GM18505 (cell line): ENCODE measurements around the gene TYK2.

ENCODE experiments used
- ATAC-seq: cut with Tn5 transposase; IDR thresholded peaks from one replicate; pipeline ENCODE4 v1.9.1; 2021; ENCODE audit not compliant: unreplicated experiment
- POLR2A ChIP-seq: IDR thresholded peaks from 4 replicates; pipeline ENCODE4 v1.6.1; 2011; ENCODE audit warnings: borderline replicate concordance; ENCODE audit not compliant: insufficient read depth, insufficient read length; ENCODE audit errors: extremely low read depth

TYK2 gene

GRCh38 chr19:10328558-10329429 is 51.6 kb downstream of the TYK2 start:
- no peak for TF ChIP-seq POLR2A
- ATAC-seq = no peak

GRCh38 chr19:10327793-10328192 is 52.6 kb downstream of the TYK2 start:
- no peak for ATAC-seq
- no peak for TF ChIP-seq POLR2A

- TF ChIP-seq POLR2A = no peak
- ATAC-seq = no peak
Observed at GRCh38 chr19:10325732-10326131, 54.6 kb downstream of the TYK2 start.

DNA sequence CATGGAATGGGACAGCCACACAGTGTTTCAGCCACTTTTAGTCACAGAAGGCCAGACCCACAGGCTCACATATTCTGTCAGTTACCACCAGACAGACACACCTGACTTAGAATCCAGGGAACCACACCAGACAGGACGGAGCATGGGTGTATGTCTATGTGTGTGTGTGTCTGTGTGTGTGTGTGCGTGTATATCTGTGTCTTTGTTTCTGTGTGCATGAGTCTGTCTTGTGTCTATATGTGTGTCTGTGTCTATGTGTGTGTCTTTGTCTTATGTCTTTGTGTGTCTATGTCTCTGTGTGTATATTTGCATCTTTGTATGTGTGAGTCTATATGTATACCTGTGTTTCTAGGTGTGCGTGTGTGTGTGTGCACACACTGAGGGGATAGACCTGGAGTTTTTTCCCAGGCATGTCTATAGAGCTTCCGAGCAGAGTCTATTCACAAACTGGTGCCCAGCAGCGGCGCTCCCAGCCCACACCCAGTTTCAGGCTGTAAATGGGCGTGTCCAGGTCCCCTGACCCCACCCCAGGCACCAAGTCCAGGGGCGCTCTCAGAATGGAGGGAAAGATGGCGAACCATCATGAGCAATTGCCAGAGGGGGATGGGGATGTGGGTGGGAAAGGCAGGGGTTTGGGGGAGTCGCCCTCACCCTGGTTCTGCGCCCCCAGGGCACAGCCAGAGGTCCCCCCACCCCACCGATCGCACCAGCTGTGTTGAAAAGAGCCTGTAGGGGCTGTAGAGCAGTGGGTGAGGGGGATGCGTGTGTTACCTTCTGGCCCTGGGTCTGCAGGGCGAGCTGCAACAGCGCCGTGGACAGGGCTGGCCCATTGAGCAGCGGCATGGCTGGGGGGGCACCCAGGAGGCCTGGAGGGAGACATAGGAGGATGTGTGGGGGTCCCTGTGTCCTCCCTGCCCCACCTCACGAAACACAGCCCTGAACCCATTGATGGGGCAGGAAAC is 58.2 kb downstream of the TYK2 start:
- peak; percentile 21 for TF ChIP-seq POLR2A
- no peak for ATAC-seq

DNA sequence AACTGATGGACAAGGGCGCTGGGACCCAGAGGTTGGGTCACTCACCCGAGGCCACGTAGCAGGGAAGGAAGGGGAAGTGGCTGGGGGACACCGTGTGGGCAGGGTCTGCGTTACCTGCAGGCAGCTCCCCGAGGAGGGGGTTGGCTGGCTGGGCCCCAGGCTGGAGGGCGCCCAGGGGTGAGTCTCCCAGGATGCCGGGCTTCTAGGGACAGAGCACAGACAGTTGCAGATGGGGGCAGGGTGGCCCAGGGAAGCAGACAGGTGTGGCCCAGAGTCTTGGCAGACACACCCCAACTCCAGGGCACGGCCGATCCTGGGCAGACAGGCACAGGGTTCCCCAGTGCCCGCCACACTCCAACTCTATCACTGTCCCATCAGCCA is 59.0 kb downstream of the TYK2 start:
- ATAC-seq = no peak

DNA sequence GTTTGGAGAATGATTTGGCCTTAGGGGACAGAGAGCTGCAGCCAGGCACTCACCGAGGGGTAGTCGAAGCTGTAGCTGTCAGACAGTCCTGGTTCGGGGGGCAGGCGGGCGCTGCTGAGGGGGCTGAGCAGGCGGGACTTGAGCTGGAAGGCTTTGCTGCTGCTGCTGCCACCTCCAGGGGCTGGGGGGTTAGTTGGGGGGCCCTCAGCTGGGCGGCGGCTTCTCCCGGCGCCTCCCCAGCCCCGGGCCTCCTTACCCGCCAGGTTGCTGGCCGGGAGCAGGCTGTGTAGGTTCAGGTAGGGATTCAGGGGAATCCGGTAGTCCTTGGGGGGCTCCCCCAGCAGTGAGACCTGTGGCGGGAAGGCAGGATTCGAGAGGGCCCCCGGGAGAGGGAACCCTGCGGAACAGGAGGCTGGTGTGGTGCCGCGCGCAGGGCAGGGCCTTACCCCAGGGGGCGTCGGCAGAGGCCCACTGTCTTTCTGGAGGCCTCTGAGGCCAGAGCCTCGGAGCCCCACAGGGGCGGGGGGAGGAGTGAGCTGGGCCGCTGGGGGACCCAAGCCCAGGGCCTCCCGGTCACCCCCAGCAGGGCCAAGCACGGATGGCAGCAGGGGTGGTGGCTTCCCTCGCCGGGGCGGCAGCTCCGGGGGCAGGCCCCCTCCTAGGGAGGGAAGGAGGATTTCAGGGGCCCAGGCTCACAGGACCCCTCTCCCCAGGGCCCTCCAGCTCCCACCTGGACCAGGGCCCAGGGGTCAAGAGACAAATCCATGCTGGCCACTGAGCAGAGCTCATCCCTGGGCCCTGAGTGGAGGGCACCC is 59.6 kb downstream of the TYK2 start:
- ATAC-seq = no peak
- no peak for TF ChIP-seq POLR2A

More for the DNA sequence above, 59.0 kb downstream of the TYK2 start:
- TF ChIP-seq POLR2A = no peak

DNA sequence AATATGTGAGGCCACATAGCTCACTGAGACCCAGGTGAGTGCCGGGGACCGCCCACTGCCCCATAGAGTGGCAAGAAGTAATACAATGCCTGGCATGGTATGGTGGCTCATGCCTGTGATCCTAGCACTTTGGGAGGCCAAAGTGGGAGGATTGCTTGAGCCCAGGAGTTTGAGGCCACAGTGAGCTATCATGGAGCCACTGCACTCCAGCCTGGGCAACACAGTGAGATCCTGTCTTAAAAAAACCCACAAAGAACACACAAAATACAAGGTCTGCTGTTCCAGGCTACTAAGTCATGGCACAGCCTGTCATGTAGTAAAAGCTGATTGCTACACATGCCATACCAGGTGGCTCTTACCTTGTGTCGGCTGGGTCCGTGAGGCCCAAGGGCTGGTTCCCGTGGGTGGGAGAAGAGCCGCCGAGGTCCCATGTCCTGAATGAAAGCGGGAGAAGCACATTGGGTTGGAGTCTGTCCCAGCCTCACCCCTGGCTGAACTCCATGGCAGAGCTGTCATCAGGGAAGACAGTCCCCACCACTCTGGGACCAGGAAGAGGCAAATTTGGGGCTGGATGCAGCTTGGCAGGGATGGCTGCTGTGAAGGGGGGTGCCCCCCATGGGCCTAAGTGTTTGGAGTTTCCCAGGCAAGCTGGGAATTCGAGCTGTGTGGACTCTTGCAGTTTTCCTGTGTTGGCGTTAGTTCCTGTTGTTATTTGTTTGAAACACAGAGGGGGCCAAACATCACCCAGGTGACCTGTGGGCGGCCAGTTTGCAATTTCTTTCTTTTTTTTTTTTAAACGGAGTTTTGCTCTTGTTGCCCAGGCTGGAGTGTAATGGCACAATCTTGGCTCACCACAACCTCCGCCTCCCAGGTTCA is 61.3 kb downstream of the TYK2 start:
- ATAC-seq = no peak
- no peak for TF ChIP-seq POLR2A

- TF ChIP-seq POLR2A = no peak
- no peak for ATAC-seq
Observed at GRCh38 chr19:10317857-10318462, 62.4 kb downstream of the TYK2 start.

DNA sequence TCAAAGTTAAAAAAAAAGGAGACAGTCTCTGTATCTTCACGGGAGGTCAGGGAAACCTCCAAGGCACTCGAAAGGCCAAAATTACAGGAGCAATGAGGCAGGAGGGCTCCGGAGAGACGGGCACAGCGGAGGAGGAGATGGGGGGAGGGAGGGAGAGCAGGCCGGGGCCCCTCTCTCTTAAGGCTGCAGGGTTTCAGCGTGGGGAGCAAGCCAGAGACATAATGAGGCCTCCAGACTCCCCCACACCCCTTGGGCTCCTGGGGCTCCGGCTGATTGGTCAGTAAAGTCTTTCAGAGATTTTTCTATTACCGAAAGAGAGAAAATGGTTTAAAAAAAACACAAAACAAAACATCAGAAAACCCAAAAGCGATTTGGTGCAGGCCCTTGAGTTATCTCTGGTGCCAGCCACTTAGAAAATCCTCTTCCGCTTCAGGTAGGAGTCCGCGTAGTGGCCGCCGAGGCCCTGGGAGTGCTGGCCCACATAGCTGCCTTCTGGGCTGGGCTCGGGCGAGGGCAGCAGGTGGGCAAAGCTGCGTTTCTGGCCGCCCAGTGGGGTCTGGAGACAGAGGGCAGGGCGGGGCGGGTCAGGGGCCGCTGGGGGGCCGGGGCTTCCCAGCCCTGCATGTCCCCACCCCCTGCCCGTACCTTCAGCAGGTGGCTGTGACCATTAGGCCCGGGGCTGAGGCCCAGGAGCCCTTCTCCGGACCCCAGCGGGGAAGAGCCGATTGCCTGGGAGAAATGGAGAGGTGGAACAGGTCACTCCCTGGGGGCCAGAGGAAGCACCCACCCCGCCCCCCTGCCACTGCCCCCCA is 63.1 kb downstream of the TYK2 start:
- no peak for TF ChIP-seq POLR2A
- no peak for ATAC-seq

GRCh38 chr19:10316229-10317044 is 63.9 kb downstream of the TYK2 start:
- no peak for TF ChIP-seq POLR2A
- ATAC-seq = no peak
